ENCODE measurements around the gene PAXX.

DNA sequence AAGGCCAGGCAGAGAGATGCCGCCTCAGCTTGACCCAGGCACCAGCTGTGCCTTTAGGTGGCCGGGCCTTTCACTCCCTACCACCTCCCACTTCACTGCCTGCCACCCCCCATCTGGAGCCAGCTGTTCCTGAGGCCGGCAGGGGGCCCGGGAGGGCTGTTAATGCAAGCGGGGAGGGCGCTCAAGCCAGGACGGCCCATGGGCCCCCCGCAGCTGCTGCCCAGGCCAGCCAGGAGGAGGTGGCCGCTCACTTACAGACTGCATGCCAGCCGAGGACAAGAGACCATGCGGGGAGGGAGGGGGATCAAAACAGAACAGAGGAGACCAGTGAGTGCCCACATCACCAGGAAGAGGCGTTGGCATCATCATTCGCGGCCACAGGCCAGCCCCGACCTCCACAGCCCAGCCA, 31.4 kb downstream of the PAXX start:
- no peak for TF ChIP-seq EZH2 (IDR thresholded peaks at IDR 0.05)
- TF ChIP-seq CTCF (IDR thresholded peaks at IDR 0.05 in 2 of 3, conservative IDR thresholded peaks at IDR 0.05 in 1 of 3; ENCODE audit: borderline replicate concordance in 1 of 3, insufficient read depth in 1 of 3, low read depth in 2 of 3, low read length in 2 of 3), result no peak
- TF ChIP-seq POLR2A (IDR thresholded peaks at IDR 0.05; ENCODE audit: borderline replicate concordance, extremely low read depth, insufficient read depth, insufficient read length), result no peak
- TF ChIP-seq REST (IDR thresholded peaks at IDR 0.05; ENCODE audit: low read depth), result no peak
- TF ChIP-seq CEBPB (IDR thresholded peaks at IDR 0.05; ENCODE audit: low read depth), result no peak

Data from HCT116 (cell line).